ENCODE results near the gene SPTBN1.

Gene SPTBN1

DNA sequence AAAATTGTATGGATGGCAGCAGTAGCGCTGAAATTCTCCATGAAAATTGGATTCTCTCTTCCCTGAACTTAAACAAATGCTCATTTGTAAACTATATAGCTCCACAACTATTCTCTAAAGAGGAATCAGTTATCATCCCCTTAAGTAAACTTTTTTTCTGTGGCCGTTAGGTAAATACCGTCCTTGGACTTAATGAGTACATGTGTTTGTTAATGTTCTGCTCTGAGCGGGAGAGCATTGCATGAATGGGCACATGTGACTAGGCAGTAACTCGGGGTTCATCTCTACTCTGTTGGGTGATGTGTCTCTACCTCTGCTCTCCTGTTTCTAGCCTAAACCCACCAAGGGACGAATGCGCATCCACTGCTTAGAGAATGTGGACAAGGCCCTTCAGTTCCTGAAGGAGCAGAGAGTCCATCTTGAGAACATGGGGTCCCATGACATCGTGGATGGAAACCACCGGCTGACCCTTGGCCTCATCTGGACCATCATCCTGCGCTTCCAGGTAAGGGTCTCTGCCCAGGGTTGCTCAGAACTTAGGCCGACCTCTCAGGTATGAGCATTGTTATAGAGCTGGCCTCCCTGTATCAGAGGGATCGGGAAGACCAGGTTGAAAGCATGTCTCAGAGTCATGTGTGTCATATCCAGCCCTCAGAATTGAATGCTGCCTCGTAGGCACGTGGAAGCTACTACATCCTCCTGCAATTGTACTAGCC, 155.9 kb downstream of the SPTBN1 start:
- no peak for DNase-seq (ENCODE audit: low spot score)

DNA sequence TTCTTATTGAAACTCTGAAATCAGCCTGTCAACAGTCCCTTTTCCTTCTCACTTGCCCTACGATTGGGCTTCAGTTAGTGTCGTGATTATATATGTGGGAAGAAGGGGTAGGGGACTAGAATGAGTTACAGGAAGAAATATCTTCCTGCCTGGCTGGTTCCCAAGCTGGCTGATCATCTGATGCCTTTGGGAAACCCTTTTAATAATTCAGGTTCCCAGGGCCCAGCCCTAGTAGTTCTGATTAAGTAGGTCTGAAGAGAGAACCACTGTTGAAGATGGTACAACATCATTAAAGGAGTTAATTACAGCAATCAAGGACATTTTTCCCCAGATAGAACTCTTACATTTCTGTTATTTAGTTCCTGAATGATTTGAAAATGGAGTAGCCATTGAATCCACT, 157.3 kb downstream of the SPTBN1 start:
- no peak for DNase-seq (ENCODE audit: low spot score)

DNA sequence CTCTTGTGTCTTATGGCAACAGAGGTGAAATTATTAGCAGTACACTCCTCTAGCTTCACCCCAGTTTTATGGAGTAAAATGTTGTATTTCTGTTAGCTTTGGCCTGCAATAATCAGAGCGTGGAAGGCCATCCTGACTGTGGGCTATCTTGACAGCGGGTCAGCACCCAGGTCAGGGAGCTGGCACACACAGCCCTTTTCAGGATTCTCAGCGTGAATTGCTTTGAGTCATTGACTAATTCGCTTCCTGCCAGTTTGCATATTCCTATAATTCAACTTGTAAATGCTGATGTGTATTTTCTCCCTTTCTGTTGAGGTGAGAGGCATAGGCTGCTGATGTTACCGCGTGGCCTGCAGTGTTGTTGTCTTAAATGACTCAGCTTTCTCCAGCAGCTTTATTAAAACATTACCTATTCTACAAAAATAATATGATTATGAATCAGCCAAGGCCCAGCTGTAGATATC, 157.7 kb downstream of the SPTBN1 start:
- no peak for DNase-seq (ENCODE audit: low spot score)

DNA sequence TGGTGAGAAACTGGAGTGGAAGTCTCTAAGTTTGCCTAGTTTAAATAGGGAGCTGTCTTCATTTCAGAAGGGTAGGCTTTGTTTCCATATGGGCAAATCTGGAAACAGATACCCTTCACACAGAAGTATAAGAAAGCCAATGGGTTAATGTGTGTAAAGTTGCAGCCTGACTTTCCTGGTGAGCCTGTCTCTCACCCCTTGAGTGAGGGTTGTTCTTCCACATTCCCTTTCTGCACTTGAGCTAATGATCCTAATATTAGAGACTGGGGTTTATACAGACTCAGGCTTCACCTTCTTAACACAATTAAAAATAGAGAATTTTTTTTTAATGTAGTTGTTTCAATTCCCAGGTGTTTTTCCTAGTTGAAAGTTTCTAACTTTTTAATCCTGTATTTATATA, 158.7 kb downstream of the SPTBN1 start:
- no peak for DNase-seq (ENCODE audit: low spot score)

DNA sequence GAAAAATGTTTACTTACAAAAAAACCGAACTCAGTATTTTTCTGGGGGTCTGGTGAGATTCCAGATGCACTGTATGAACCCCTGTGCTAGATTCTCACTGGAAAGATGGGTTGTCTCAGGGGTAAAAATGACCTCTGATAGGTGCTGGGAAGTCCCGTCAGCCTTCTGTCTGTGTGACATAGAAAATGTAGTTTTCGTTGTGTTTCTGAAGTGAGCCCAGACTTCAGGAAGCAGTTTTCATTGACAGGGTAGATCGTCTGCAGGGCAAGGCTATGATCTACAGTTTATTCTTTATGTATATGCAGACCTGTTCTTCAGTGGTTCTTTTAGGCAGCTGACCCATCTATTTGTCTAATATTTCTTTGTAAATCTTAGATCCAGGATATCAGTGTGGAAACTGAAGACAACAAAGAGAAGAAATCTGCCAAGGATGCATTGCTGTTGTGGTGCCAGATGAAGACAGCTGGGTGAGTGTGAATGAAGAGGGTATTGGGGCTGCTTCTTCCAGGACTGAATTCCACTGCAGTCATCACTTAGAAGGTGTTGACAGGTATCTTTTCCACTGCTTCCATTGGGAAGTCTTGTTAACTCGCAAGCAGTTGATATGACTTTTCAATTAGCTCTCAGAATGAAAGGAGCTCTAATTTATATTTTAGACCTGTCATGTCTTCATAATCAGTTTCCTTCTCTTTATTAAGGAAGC, 159.9 kb downstream of the SPTBN1 start:
- no peak for DNase-seq (ENCODE audit: low spot score)

DNA sequence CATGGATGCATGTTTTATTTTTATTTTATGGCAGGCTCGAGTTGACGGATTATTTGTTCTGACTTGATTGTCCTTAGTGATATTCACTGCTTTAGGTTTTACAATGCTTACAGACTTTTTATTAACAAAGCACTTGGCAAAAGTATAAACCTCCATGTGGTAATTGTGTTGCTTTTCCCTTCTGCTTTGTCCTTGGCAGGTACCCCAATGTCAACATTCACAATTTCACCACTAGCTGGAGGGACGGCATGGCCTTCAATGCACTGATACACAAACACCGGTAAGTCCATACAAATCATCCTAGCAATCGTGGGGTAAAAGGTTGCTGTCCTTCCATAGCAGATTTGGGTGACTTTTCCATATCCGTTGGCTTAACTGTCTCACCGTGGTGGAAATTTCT, 161.3 kb downstream of the SPTBN1 start:
- DNase-seq (ENCODE audit: low spot score), result no peak

DNA sequence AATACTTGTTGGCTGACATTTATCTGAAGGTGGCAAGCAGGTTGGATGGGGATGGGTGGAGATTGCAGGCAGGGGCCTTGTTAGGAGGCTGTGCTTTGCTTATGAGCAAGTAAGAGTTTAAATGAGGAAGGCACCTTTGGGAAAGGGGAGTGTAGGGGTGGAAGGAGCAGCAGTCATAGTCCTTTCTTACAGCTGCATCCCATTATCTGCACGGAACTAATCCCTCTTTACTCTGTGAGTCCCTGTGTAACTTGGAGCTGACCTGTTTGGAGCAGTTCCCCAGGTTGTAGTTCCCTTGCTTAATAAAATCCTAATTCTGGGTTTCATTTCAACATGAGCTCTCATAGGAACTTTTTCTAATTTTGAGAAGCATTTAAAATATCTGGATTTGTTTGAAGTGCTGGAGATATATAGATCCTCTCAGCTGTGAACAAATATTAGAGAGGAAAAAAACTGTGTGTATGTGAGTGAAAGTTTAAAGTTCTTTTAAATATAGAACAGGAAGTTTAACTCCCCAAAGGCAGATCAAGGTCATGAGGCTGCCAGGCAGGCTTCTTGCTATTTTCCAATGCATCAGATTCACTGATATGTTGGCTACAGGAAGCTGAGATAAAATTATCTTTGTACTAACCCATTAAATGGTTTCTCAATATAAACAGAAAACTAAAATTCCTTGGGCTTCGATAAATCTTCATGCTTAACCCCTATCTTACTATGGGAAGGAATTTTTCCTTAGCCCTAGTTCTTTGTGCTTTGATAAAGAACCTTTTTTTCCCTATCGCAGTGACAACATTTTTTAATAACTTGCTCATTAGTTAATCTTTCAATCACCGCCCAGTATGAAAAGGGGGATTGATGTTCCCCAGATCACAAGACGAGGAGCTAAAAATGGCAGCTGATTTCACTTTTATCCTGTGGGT, 162.8 kb downstream of the SPTBN1 start:
- no peak for DNase-seq (ENCODE audit: low spot score)

DNA sequence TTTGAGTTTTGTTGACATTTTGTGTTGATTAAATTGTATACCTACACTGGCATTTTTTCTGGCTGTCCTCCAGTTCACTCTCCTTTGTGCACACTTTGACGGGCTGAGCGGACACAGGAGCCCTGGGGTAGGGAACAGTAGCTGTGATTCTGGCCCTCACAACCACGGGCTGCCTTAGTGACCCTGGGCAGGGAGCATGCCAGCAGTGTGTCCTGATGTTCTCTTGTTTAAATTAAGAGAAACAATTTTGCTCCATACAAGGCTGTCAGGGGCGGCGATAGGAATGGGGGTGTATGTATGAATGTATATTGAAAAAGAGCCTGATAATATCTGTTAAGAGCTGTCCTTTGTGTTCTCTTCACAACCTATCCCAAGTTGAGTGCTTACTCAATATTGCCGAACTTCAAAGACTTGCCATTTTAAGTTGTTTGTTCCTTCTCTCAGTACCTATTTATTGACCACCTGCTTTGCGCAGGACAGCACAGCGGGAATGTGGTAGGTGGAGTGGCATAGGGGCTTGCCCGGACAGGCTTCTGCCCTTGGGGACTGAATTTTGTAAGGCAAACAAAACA, 163.6 kb downstream of the SPTBN1 start:
- DNase-seq (ENCODE audit: low spot score), result no peak

DNA sequence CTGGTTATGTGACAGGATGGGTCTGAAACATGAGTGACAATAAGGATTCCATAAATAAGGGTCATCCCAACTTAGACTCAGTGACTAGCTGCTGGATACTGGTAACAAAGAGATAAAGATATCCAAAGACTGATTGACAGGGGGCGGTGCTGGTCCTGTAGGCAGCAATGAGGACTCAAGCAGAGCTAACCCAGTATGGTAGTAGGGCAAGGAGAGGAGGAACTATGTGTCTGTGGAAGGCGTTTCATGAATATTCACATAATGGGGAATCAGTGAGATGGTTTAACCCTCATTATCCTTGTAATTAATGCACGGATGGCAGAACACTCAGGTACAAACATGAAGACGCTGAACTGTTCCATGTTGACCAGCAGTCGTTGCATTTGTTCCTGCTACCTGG, 164.8 kb downstream of the SPTBN1 start:
- no peak for DNase-seq (ENCODE audit: low spot score)

DNA sequence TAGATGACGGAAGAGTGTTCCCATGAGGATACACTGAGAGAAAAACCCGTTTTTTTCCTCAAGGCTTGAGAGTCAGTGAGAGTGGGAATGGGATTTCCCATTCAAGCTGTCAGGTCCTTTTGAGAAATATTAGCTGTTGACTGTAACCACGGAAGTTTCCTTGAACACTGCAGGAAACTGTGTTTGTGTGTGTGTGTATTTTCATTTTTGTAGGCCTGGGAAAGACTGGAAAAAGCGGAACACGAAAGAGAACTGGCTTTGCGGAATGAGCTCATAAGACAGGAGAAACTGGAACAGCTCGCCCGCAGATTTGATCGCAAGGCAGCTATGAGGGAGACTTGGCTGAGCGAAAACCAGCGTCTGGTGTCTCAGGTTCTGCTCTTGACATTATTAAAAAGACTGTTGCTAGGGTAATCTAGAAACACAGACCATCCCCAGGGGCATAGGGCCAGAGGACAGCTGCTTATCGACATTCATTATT, 168.5 kb downstream of the SPTBN1 start:
- DNase-seq (ENCODE audit: low spot score), result no peak

DNA sequence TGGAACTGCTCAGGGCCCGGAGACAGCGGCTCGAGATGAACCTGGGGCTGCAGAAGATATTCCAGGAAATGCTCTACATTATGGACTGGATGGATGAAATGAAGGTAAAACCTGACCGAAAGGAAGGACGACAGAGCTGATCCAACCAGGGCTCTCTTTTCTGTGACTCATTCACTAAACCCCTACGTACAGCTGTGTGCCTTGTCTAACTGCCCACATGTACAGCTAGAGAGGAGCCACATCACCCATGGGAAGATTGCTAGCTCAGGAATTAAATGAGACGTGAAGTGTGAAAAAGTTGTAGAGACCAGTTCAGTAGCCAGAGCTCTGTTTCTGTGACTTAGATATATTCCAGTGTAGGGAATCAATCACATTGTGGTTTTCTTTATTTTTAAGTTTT, 170.0 kb downstream of the SPTBN1 start:
- DNase-seq (ENCODE audit: low spot score), result no peak

DNA sequence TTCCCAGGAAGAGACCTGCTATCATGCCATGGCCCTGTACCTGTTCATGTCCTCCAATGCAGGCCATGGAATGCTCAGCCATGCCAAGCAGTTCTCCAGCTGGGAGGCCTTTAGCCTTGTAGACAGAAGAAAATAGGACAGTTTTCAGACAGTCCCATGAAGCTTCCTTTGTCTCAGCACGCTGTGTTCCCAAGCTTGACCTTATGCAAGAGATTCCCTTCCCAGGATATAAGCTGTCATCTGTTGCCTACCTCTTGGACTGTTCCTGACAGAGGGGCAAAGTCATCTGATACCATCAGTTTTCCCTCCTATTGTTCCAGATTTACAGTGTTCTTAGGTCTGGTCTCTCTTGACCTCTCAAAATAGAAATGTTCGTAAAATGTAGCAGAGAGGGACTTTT, 170.8 kb downstream of the SPTBN1 start:
- DNase-seq (ENCODE audit: low spot score), result no peak

DNA sequence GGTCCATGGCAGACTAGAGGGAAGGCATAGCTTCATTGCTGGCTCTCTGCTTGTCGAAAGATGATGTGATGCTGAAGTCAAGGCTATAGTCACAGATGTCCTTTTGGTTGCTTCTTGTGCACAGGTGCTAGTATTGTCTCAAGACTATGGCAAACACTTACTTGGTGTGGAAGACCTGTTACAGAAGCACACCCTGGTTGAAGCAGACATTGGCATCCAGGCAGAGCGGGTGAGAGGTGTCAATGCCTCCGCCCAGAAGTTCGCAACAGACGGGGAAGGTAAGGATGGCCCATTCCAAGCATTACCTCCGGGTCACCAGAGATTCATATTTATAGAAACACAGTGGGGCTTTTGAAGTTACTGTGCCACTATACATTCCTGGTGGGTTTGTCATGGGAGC, 171.8 kb downstream of the SPTBN1 start:
- no peak for DNase-seq (ENCODE audit: low spot score)

DNA sequence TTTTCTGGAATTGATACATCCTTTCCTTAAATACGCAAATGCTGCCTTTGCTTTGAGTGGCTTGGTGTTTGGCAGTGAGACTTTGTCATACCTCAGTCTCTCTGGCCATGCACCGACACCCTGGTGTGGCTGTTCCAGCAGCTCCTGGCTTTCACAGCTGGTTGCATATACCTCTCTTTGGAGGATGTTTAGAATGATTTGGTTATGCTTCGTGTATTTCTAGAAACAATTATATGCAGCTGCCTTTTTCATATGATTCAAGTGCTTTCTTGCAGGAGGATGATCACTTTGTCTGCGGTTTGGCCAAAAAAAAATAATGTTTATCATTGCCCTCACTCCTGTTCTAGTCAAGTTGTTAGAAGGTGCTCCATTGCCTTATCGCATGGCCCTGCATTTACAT, 172.3 kb downstream of the SPTBN1 start:
- DNase-seq (ENCODE audit: low spot score), result no peak

DNA sequence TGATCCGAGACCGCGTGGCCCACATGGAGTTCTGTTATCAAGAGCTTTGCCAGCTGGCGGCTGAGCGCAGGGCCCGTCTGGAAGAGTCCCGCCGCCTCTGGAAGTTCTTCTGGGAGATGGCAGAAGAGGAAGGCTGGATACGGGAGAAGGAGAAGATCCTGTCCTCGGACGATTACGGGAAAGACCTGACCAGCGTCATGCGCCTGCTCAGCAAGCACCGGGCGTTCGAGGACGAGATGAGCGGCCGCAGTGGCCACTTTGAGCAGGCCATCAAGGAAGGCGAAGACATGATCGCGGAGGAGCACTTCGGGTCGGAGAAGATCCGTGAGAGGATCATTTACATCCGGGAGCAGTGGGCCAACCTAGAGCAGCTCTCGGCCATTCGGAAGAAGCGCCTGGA, 172.8 kb downstream of the SPTBN1 start:
- DNase-seq (ENCODE audit: low spot score), result no peak

DNA sequence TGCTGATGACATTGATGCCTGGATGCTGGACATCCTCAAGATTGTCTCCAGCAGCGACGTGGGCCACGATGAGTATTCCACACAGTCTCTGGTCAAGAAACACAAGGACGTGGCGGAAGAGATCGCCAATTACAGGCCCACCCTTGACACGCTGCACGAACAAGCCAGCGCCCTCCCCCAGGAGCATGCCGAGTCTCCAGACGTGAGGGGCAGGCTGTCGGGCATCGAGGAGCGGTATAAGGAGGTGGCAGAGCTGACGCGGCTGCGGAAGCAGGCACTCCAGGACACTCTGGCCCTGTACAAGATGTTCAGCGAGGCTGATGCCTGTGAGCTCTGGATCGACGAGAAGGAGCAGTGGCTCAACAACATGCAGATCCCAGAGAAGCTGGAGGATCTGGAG, 173.3 kb downstream of the SPTBN1 start:
- no peak for DNase-seq (ENCODE audit: low spot score)

DNA sequence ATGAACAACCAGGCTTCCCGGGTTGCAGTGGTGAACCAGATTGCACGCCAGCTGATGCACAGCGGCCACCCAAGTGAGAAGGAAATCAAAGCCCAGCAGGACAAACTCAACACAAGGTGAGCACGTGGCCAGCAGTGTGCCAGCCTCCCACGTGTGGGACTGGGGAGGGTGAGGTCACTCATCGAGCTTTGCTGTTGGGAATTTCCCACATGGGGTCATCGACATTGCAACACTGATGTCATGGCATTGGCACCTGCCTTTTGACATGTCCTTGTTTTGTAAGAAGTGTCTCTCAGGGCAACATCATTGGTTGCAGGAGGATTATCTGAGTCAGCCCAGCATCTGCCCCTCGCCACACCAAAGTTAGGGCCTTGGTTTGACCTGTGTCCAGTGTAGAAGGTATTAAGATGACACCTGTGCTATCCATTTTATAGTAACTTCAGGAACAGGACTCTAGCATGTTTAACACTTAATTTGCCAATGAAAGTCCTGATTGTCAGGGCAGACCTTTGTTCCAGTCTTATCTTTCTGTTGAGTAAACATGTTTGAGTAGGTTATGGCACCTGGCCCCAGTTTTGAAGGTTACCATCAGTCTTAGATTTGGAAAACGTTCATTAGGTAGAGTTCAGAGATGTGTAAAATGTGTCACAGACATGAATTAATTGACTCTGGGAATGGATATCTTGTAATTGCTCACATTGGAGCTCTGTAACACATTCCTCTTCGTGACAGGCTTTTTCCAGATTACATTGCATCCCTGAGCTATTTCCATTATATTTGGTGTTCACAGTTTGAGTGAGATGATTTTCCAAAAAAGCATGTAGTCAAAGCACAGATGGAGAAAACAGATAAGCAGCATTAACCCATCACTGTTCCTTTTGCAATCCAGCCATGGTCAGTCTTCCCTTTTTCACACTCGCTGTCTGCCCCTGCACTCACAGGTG, 174.1 kb downstream of the SPTBN1 start:
- no peak for DNase-seq (ENCODE audit: low spot score)

DNA sequence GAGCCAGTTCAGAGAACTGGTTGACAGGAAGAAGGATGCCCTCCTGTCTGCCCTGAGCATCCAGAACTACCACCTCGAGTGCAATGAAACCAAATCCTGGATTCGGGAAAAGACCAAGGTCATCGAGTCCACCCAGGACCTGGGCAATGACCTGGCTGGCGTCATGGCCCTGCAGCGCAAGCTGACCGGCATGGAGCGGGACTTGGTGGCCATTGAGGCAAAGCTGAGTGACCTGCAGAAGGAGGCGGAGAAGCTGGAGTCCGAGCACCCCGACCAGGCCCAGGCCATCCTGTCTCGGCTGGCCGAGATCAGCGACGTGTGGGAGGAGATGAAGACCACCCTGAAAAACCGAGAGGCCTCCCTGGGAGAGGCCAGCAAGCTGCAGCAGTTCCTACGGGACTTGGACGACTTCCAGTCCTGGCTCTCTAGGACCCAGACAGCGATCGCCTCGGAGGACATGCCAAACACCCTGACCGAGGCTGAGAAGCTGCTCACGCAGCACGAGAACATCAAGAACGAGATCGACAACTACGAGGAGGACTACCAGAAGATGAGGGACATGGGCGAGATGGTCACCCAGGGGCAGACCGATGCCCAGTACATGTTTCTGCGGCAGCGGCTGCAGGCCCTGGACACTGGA, 174.9 kb downstream of the SPTBN1 start:
- DNase-seq (ENCODE audit: low spot score), result no peak

DNA sequence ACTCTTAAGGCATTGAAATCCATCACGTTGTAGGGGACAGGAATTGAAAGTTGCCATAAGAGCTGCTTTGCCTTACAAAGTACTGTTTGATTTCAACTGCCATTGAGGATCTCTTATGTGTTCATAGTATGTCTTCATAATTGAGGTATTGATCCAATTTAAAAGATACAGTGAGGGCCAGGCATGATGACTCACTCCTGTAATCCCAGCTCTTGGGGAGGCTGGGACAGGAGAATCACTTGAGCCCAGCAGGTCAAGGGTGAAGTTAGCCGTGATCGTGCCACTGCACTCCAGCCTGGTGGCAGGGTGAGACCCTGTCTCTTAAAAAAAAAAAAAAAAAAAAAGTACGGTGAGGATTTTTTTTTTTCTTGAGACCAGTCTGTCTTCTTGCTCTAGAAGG, 175.6 kb downstream of the SPTBN1 start:
- no peak for DNase-seq (ENCODE audit: low spot score)

Measured in cerebellar cortex (tissue), 1 donor.